Tibial nerve (tissue), 4 donors: ENCODE results near the gene NNAT.

Experiments used
- EP300 ChIP-seq, 2 donors: sonication (generic); formaldehyde crosslinking; IDR thresholded peaks; one replicate each; pipeline ENCODE4 v1.6.1; 2017; ENCODE audit warnings: antibody characterized with exemption in 2 of 2, mild to moderate bottlenecking in 1 of 2
- TF ChIP-seq, protein P1 (sequence below), 5 experiments: fragments of 200-600 bp in 3 of 5; fragments of 450-650 bp in 2 of 5; sonication (generic) in 3 of 5; IDR thresholded peaks; one replicate each; pipeline ENCODE4 v1.5.1; 2016 to 2019; ENCODE audit warnings: antibody characterized with exemption in 5 of 5, mild to moderate bottlenecking in 3 of 5, moderate library complexity in 2 of 5

DNA sequence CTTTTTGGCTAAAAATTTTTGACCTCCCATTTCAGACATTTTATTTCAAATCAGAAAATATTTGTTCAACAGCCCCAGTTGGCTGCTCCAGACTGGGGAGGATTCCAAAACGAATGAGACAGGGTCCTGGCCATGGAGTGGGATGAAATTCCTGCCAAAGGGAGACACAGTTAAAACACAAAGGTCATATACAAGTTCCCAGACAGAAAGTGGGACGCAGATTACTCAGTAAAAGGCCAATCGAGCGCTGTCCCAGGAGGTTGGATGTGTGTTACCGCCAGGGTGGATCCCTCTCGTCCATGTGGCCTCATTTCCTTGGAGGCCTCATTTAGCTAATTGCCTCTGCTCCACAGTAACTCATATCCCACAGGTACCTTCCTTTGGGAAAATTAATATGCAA is 41.8 kb upstream of the NNAT start:
- TF ChIP-seq, protein P1, sequence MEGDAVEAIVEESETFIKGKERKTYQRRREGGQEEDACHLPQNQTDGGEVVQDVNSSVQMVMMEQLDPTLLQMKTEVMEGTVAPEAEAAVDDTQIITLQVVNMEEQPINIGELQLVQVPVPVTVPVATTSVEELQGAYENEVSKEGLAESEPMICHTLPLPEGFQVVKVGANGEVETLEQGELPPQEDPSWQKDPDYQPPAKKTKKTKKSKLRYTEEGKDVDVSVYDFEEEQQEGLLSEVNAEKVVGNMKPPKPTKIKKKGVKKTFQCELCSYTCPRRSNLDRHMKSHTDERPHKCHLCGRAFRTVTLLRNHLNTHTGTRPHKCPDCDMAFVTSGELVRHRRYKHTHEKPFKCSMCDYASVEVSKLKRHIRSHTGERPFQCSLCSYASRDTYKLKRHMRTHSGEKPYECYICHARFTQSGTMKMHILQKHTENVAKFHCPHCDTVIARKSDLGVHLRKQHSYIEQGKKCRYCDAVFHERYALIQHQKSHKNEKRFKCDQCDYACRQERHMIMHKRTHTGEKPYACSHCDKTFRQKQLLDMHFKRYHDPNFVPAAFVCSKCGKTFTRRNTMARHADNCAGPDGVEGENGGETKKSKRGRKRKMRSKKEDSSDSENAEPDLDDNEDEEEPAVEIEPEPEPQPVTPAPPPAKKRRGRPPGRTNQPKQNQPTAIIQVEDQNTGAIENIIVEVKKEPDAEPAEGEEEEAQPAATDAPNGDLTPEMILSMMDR (IDR thresholded peaks at IDR 0.05) = no peak
- no peak for TF ChIP-seq EP300 (IDR thresholded peaks at IDR 0.05)
